GM20000 (cell line): ENCODE results near the gene SLC38A8.

Source experiments
- DNase-seq: peaks from one replicate; pipeline ENCODE4 v3.0.0; 2012; ENCODE audit warnings: low spot score
- CTCF ChIP-seq: IDR thresholded peaks from 2 replicates; pipeline ENCODE4 v1.5.1; 2012; ENCODE audit warnings: mild to moderate bottlenecking, control low read depth; ENCODE audit errors: extremely low read depth, missing control alignments

SLC38A8 gene

GRCh38 chr16:84007520-84007919, 35.1 kb downstream of the SLC38A8 start:
- no peak for DNase-seq
- no peak for TF ChIP-seq CTCF

- no peak for DNase-seq
- TF ChIP-seq CTCF: no peak
Measured at GRCh38 chr16:84005391-84005790, 37.2 kb downstream of the SLC38A8 start.

- DNase-seq: no peak
- no peak for TF ChIP-seq CTCF
Measured at GRCh38 chr16:84004442-84004841, 38.2 kb downstream of the SLC38A8 start.

GRCh38 chr16:84003038-84003437, 39.6 kb downstream of the SLC38A8 start:
- DNase-seq: no peak
- TF ChIP-seq CTCF: no peak

- no peak for TF ChIP-seq CTCF
- no peak for DNase-seq
Measured at GRCh38 chr16:84001726-84002125, 40.9 kb downstream of the SLC38A8 start.

- TF ChIP-seq CTCF: no peak
- no peak for DNase-seq
Measured at GRCh38 chr16:84000989-84001642, 41.5 kb downstream of the SLC38A8 start.

GRCh38 chr16:83998091-83998490, 44.5 kb downstream of the SLC38A8 start:
- no peak for DNase-seq
- TF ChIP-seq CTCF: no peak
